GM12875 (cell line): ENCODE measurements around the gene CNTN4.

ENCODE experiments used
- H3K4me3 ChIP-seq: one replicate; pipeline ENCODE4 v1.5.1; 2011; ENCODE audit warnings: low read depth, low read length, control low read depth
- CTCF ChIP-seq: IDR thresholded peaks from 2 replicates; pipeline ENCODE4 v1.5.1; 2011; ENCODE audit warnings: low read depth, mild to moderate bottlenecking, control low read depth, inconsistent platforms, low read length, moderate library complexity, borderline replicate concordance; ENCODE audit not compliant: insufficient read depth

Gene CNTN4

GRCh38 chr3:3080309-3080708 lies 981.6 kb downstream of the CNTN4 start:
- no peak overlapping the region for H3K4me3 ChIP-seq
- no peak for TF ChIP-seq CTCF

- TF ChIP-seq CTCF, result no peak
- H3K4me3 ChIP-seq, result no peak overlapping the region
Measured at GRCh38 chr3:3081381-3082233, 982.9 kb downstream of the CNTN4 start.

GRCh38 chr3:3082234-3082924 lies 983.7 kb downstream of the CNTN4 start:
- TF ChIP-seq CTCF, result no peak
- H3K4me3 ChIP-seq, result no peak overlapping the region

- no peak for TF ChIP-seq CTCF
- H3K4me3 ChIP-seq, result no peak overlapping the region
Measured at GRCh38 chr3:3084890-3085289, 986.2 kb downstream of the CNTN4 start.

- no peak overlapping the region for H3K4me3 ChIP-seq
- no peak for TF ChIP-seq CTCF
Measured at GRCh38 chr3:3085782-3086181, 987.1 kb downstream of the CNTN4 start.

GRCh38 chr3:3086239-3086638 lies 987.6 kb downstream of the CNTN4 start:
- TF ChIP-seq CTCF, result no peak
- H3K4me3 ChIP-seq, result no peak overlapping the region

GRCh38 chr3:3087279-3087678 lies 988.6 kb downstream of the CNTN4 start:
- H3K4me3 ChIP-seq, result no peak overlapping the region
- no peak for TF ChIP-seq CTCF
